GM12864 (cell line): ENCODE data around the gene NCKAP5.

Experiments used
- DNase-seq: peaks from one replicate; pipeline ENCODE4 v3.0.0-alpha.2; 2011; ENCODE audit warnings: low read depth
- H3K4me3 ChIP-seq: 2 replicates; pipeline ENCODE4 v1.5.1; 2011; ENCODE audit warnings: mild to moderate bottlenecking, low read depth, low read length, control low read depth
- CTCF ChIP-seq: IDR thresholded peaks from 2 replicates; pipeline ENCODE4 v1.5.1; 2011; ENCODE audit warnings: low read depth, mild to moderate bottlenecking, moderate library complexity, low read length, control low read depth, inconsistent platforms; ENCODE audit errors: missing control alignments

Gene NCKAP5

GRCh38 chr2:132670496-132671150 lies 897.6 kb downstream of the NCKAP5 start:
- DNase-seq: no peak
- TF ChIP-seq CTCF: no peak
- H3K4me3 ChIP-seq: no peak overlapping the region

GRCh38 chr2:132669908-132670495 lies 898.3 kb downstream of the NCKAP5 start, which contains the start of gene LYPD1:
TSS of gene LYPD1 (minus strand) at chr2:132670205. CDS start at chr2:132669932, 273 bp downstream.
- no peak for DNase-seq
- no peak for TF ChIP-seq CTCF
- H3K4me3 ChIP-seq: no peak within 1 kb of the TSS

GRCh38 chr2:132668987-132669907 lies 899.0 kb downstream of the NCKAP5 start:
- no peak for TF ChIP-seq CTCF
- DNase-seq: no peak
- no peak overlapping the region for H3K4me3 ChIP-seq

GRCh38 chr2:132668189-132668823 lies 900.0 kb downstream of the NCKAP5 start:
- no peak for TF ChIP-seq CTCF
- no peak overlapping the region for H3K4me3 ChIP-seq
- DNase-seq: no peak

GRCh38 chr2:132667706-132668105 lies 900.6 kb downstream of the NCKAP5 start:
- no peak overlapping the region for H3K4me3 ChIP-seq
- TF ChIP-seq CTCF: no peak

GRCh38 chr2:132665401-132666140 lies 902.7 kb downstream of the NCKAP5 start:
- no peak overlapping the region for H3K4me3 ChIP-seq
- no peak for TF ChIP-seq CTCF
- DNase-seq: no peak

More at GRCh38 chr2:132667706-132668105, 900.6 kb downstream of the NCKAP5 start:
- no peak for DNase-seq
